ENCODE measurements around the gene FBXO30.

The FBXO30 gene

GRCh38 chr6:145745861-145746260, 68.7 kb downstream of the FBXO30 start:
- H3K4me3 ChIP-seq (ENCODE audit: low read depth, low read length) = no peak overlapping the region
- no peaks in the 10 kb centered on the region for H3K9me3 ChIP-seq (ENCODE audit: control insufficient read depth, insufficient read depth, low read depth, low read length)
- POLR2A ChIA-PET = interaction anchor here (1.7 kb wide), 1 partner anchor 11 kb away, joined by 4 read pairs; the partner anchor contains the start of gene EPM2A
- no peak for TF ChIP-seq ZNF623 (tag by site-specific recombination; IDR thresholded peaks at IDR 0.05)
- TF ChIP-seq BCL11B (tag by site-specific recombination; IDR thresholded peaks at IDR 0.05; ENCODE audit: low read depth) = no peak
- no peak for TF ChIP-seq WT1 (tag by site-specific recombination; IDR thresholded peaks at IDR 0.05)
- TF ChIP-seq ZNF169 (tag by site-specific recombination; IDR thresholded peaks at IDR 0.05) = no peak
- no peak for TF ChIP-seq ZNF426 (tag by site-specific recombination; IDR thresholded peaks at IDR 0.05)
- TF ChIP-seq KLF16 (tag by site-specific recombination; IDR thresholded peaks at IDR 0.05) = no peak
- no peak for TF ChIP-seq ZNF544 (tag by site-specific recombination; IDR thresholded peaks at IDR 0.05)
- no peak for TF ChIP-seq ZNF280D (tag by site-specific recombination; IDR thresholded peaks at IDR 0.05)
- TF ChIP-seq PRDM2 (tag by site-specific recombination; IDR thresholded peaks at IDR 0.05; ENCODE audit: borderline replicate concordance) = no peak
- TF ChIP-seq ZSCAN23 (tag by site-specific recombination; IDR thresholded peaks at IDR 0.05) = no peak
- TF ChIP-seq ZNF366 (tag by site-specific recombination; conservative IDR thresholded peaks at IDR 0.05) = no peak
- TF ChIP-seq HOXC10 (CRISPR knock-in tag; IDR thresholded peaks at IDR 0.05) = no peak
- TF ChIP-seq ZBTB26 (tag by site-specific recombination; optimal IDR thresholded peaks at IDR 0.05) = no peak
- no peak for TF ChIP-seq ZNF341 (tag by site-specific recombination; IDR thresholded peaks at IDR 0.05; ENCODE audit: low read depth)
- H3K4me1 ChIP-seq (ENCODE audit: control insufficient read depth, insufficient read depth, low read length) = no peaks in the 10 kb centered on the region
- CTCF ChIA-PET = interaction anchor here (0.7 to 1.2 kb wide), 2 partner anchors 184 to 340 kb away, joined by 3 read pairs; no protein-coding TSS in a partner anchor
- no peak overlapping the region for H3K27ac ChIP-seq (ENCODE audit: extremely low read depth, low read depth, low read length)
- no peaks in the 10 kb centered on the region for H3K36me3 ChIP-seq (ENCODE audit: control insufficient read depth in 2 of 2, insufficient read depth in 1 of 2, low read length in 2 of 2)

- no peaks in the 10 kb centered on the region for H3K36me3 ChIP-seq (ENCODE audit: control insufficient read depth in 2 of 2, insufficient read depth in 1 of 2, low read length in 2 of 2)
- no peaks in the 10 kb centered on the region for H3K9me3 ChIP-seq (ENCODE audit: control insufficient read depth, insufficient read depth, low read depth, low read length)
- TF ChIP-seq ZNF830 (tag by site-specific recombination; IDR thresholded peaks at IDR 0.05; ENCODE audit: low read depth) (no peak), ZFP69B (tag by site-specific recombination; IDR thresholded peaks at IDR 0.05) (no peak), YY1 (tag by site-specific recombination; IDR thresholded peaks at IDR 0.05) (no peak), ZNF404 (tag by site-specific recombination; IDR thresholded peaks at IDR 0.05) (no peak), REPIN1 (tag by site-specific recombination; IDR thresholded peaks at IDR 0.05; ENCODE audit: low read depth) (no peak), ZNF292 (tag by site-specific recombination; IDR thresholded peaks at IDR 0.05; ENCODE audit: borderline replicate concordance, low read depth) (no peak), ZNF398 (tag by site-specific recombination; IDR thresholded peaks at IDR 0.05) (no peak), ZNF341 (tag by site-specific recombination; IDR thresholded peaks at IDR 0.05; ENCODE audit: low read depth) (no peak), ZNF645 (tag by site-specific recombination; IDR thresholded peaks at IDR 0.05) (no peak), ZNF561 (tag by site-specific recombination; IDR thresholded peaks at IDR 0.05; ENCODE audit: borderline replicate concordance) (no peak)
- ChIA-PET POLR2A (no interaction called here), CTCF (no interaction called here)
- no peak overlapping the region for H3K4me3 ChIP-seq (ENCODE audit: low read depth, low read length)
- H3K27ac ChIP-seq (ENCODE audit: extremely low read depth, low read depth, low read length) = no peak overlapping the region
- no peaks in the 10 kb centered on the region for H3K4me1 ChIP-seq (ENCODE audit: control insufficient read depth, insufficient read depth, low read length)
These were observed 70.0 kb downstream of the FBXO30 start for GRCh38 chr6:145744619-145745018.

Data from HEK293 (cell line).